IMR-90 (cell line): ENCODE measurements around the gene DBN1. TPM values are rescaled to one million over a fixed set of nuclear protein-coding genes. Genes with fewer than 3 reads are reported as not detected.

Experiments used
- ATAC-seq: fragments of 200-7000 bp; cut with Tn5 transposase; 2 replicates; pipeline ENCODE4 v1.9.1; 2020; ENCODE audit warnings: low read depth, mild to moderate bottlenecking, moderate library complexity
- BruUV-seq: library from RNA; stranded (reverse); fragments of 400-500 nt; replicated peaks from 2 replicates; lab custom pipeline; 2021; lab: Mats Ljungman, UMichigan
- CTCF ChIA-PET: fragments of 300-600 bp; formaldehyde crosslinking; extraction: SDS; loops from one replicate; lab custom pipeline; 2021; ENCODE audit warnings: antibody characterized with exemption; lab: Yijun Ruan, JAX
- POLR2A ChIA-PET: fragments of 300-600 bp; sonication (Branson Sonifier 250); formaldehyde crosslinking; loops from one replicate; lab custom pipeline; 2022; ENCODE audit warnings: antibody characterized with exemption; ENCODE audit not compliant: unreplicated experiment; lab: Charles Lee
- DNase-seq: peaks from one replicate; pipeline ENCODE4 v3.0.0; 2013
- H2AFZ ChIP-seq: replicated peaks from 2 replicates; pipeline ENCODE3; 2013; ENCODE audit warnings: low read length, mild to moderate bottlenecking; ENCODE audit not compliant: poor library complexity
- H2AK5ac ChIP-seq: 2 replicates; pipeline ENCODE4 v1.6.1; 2013; ENCODE audit warnings: low read depth, low read length, inconsistent platforms
- H2AK9ac ChIP-seq: replicated peaks from 2 replicates; pipeline ENCODE3; 2013; ENCODE audit warnings: mild to moderate bottlenecking, low read depth, low read length, moderate library complexity; ENCODE audit not compliant: poor library complexity
- H2BK120ac ChIP-seq: 2 replicates; pipeline ENCODE4 v1.6.1; 2013; ENCODE audit warnings: low read depth, low read length, inconsistent platforms
- H2BK15ac ChIP-seq: 3 replicates; pipeline ENCODE4 v1.6.1; 2013; ENCODE audit warnings: low read depth, low read length, inconsistent platforms
- H2BK20ac ChIP-seq: 2 replicates; pipeline ENCODE4 v1.6.1; 2013; ENCODE audit warnings: low read depth, mild to moderate bottlenecking, inconsistent platforms, low read length, moderate library complexity
- H2BK5ac ChIP-seq: 2 replicates; pipeline ENCODE4 v1.6.1; 2013; ENCODE audit warnings: mild to moderate bottlenecking, low read depth, low read length, inconsistent platforms; ENCODE audit not compliant: poor library complexity, severe bottlenecking
- H3K14ac ChIP-seq: replicated peaks from 2 replicates; pipeline ENCODE4 v1.6.1; 2013; ENCODE audit warnings: low read depth, low read length, inconsistent platforms
- H3K18ac ChIP-seq: 2 replicates; pipeline ENCODE4 v1.6.1; 2013; ENCODE audit warnings: low read depth, low read length, control low read depth
- H3K23ac ChIP-seq: 2 replicates; pipeline ENCODE4 v1.6.1; 2013; ENCODE audit warnings: low read depth, low read length, inconsistent platforms
- H3K27ac ChIP-seq: 2 replicates; pipeline ENCODE4 v1.5.1; 2013; ENCODE audit warnings: mild to moderate bottlenecking, control low read depth, low read length; ENCODE audit not compliant: insufficient read depth
- H3K27me3 ChIP-seq: 2 replicates; pipeline ENCODE4 v1.6.1; 2013; ENCODE audit warnings: low read length; ENCODE audit not compliant: control insufficient read depth, insufficient read depth
- H3K36me3 ChIP-seq: 2 replicates; pipeline ENCODE4 v1.6.1; 2013; ENCODE audit warnings: low read length, mixed read lengths; ENCODE audit not compliant: control insufficient read depth, insufficient read depth
- H3K4ac ChIP-seq: 2 replicates; pipeline ENCODE4 v1.6.1; 2013; ENCODE audit warnings: low read depth, low read length, inconsistent platforms
- H3K4me1 ChIP-seq: 2 replicates; pipeline ENCODE4 v1.6.1; 2013; ENCODE audit warnings: low read length, mixed read lengths; ENCODE audit not compliant: control insufficient read depth, insufficient read depth
- H3K4me2 ChIP-seq: 2 replicates; pipeline ENCODE4 v1.6.1; 2013; ENCODE audit warnings: low read depth, mild to moderate bottlenecking, control low read depth, low read length, moderate library complexity
- H3K4me3 ChIP-seq: 2 replicates; pipeline ENCODE4 v1.5.1; 2013; ENCODE audit warnings: low read depth, mild to moderate bottlenecking, control low read depth, low read length, moderate library complexity; ENCODE audit not compliant: insufficient read depth
- H3K56ac ChIP-seq: 2 replicates; pipeline ENCODE4 v1.6.1; 2013; ENCODE audit warnings: low read length, inconsistent platforms; ENCODE audit not compliant: insufficient read depth; ENCODE audit errors: extremely low read depth
- H3K79me1 ChIP-seq, 2 experiments: 2 replicates each; pipeline ENCODE4 v1.6.1; 2013; ENCODE audit warnings: low read length in 2 of 2, inconsistent platforms in 1 of 2, low read depth in 1 of 2
- H3K9ac ChIP-seq: 2 replicates; pipeline ENCODE4 v1.6.1; 2013; ENCODE audit warnings: low read depth, low read length, control low read depth
- H3K9me1 ChIP-seq: 2 replicates; pipeline ENCODE4 v1.6.1; 2013; ENCODE audit warnings: low read length, inconsistent platforms; ENCODE audit not compliant: insufficient read depth
- H3K9me3 ChIP-seq: 2 replicates; pipeline ENCODE4 v1.6.1; 2013; ENCODE audit warnings: low read length; ENCODE audit not compliant: control insufficient read depth, insufficient read depth
- H4K20me1 ChIP-seq: 2 replicates; pipeline ENCODE4 v1.6.1; 2013; ENCODE audit warnings: low read length, inconsistent platforms; ENCODE audit not compliant: insufficient read depth
- H4K5ac ChIP-seq: 2 replicates; pipeline ENCODE4 v1.6.1; 2013; ENCODE audit warnings: mild to moderate bottlenecking, low read depth, low read length, control low read depth
- H4K8ac ChIP-seq, 2 experiments: 2 replicates each; pipeline ENCODE4 v1.6.1; 2013; ENCODE audit warnings: low read depth in 2 of 2, low read length in 2 of 2, control low read depth in 1 of 2, inconsistent platforms in 1 of 2
- H4K91ac ChIP-seq: 2 replicates; pipeline ENCODE4 v1.6.1; 2013; ENCODE audit warnings: low read depth, low read length, inconsistent platforms; ENCODE audit not compliant: insufficient read depth
- BHLHE40 ChIP-seq: fragments of 150-350 bp; IDR thresholded peaks from 2 replicates; pipeline ENCODE4 v1.6.1; 2016; ENCODE audit warnings: mild to moderate bottlenecking, low read depth, low read length
- CTCF ChIP-seq: conservative IDR thresholded peaks from 2 replicates; pipeline ENCODE4 v1.5.1; 2012; ENCODE audit warnings: mild to moderate bottlenecking, low read depth, low read length, improper control_type of control experiment
- ELK1 ChIP-seq: fragments of 150-350 bp; IDR thresholded peaks from 2 replicates; pipeline ENCODE4 v1.6.1; 2016; ENCODE audit warnings: low read depth, mild to moderate bottlenecking, low read length, moderate library complexity, borderline replicate concordance
- FOS ChIP-seq: fragments of 150-350 bp; IDR thresholded peaks from 2 replicates; pipeline ENCODE4 v1.6.1; 2016; ENCODE audit warnings: low read depth, low read length
- NFE2L2 ChIP-seq: fragments of 150-350 bp; IDR thresholded peaks from 2 replicates; pipeline ENCODE4 v1.6.1; 2016; ENCODE audit warnings: low read depth, mild to moderate bottlenecking, low read length
- RAD21 ChIP-seq: IDR thresholded peaks from 2 replicates; pipeline ENCODE4 v1.6.1; 2012; ENCODE audit warnings: low read length, improper control_type of control experiment
- RCOR1 ChIP-seq: IDR thresholded peaks from 2 replicates; pipeline ENCODE4 v1.6.1; 2012; ENCODE audit warnings: mild to moderate bottlenecking, low read length, improper control_type of control experiment; ENCODE audit not compliant: insufficient replicate concordance
- RFX5 ChIP-seq: IDR thresholded peaks from 2 replicates; pipeline ENCODE4 v1.8.0; 2012; ENCODE audit warnings: low read depth, mild to moderate bottlenecking, low read length, moderate library complexity
- SMC3 ChIP-seq: fragments of 150-350 bp; IDR thresholded peaks from 2 replicates; pipeline ENCODE4 v1.6.1; 2016; ENCODE audit warnings: low read depth, mild to moderate bottlenecking, antibody characterized with exemption, low read length, moderate library complexity
- WGBS, 2 experiments: methylation state at CpG; one replicate each; pipeline versions ENCODE4 v1.1.5 to v1.1.7; 2013; ENCODE audit warnings: missing lambda C conversion rate in 2 of 2; ENCODE audit not compliant: insufficient read length in 1 of 2; ENCODE audit errors: extremely low coverage in 2 of 2; 5-methylcytosine and 5-hydroxymethylcytosine counted together
- dilution Hi-C: fragments of 300-500 bp; cut with HindIII; formaldehyde crosslinking; loops from one replicate; pipeline ENCODE4 v1.14.3; 2018; ENCODE audit warnings: low sequenced_read_pairs; ENCODE audit not compliant: unreplicated experiment
- in situ Hi-C: fragments of 300-500 bp; cut with MboI; formaldehyde crosslinking; loops from 3 replicates; pipeline ENCODE4 v1.14.3; 2019; ENCODE audit warnings: low sequenced_read_pairs, inconsistent platforms, mixed read lengths
- intact Hi-C: fragments of 100-400 bp; cut with micrococcal nuclease; formaldehyde crosslinking; loops from 2 replicates; pipeline ENCODE4 v1.10.0; 2022
- polyA plus RNA-seq, 3 experiments: library from polyadenylated mRNA; depleted of rRNA; stranded (reverse); fragments of >200 nt; gene quantifications; 2 replicates each; pipeline ENCODE4 v1.2.3, GENCODE V29; 2012; ENCODE audit warnings: low replicate concordance in 1 of 3
- total RNA-seq: library from RNA; depleted of rRNA; stranded (reverse); fragments of >200 nt; gene quantifications from 2 replicates; pipeline ENCODE4 v1.2.3, GENCODE V29; 2012

Gene DBN1
- total and polyA plus RNA-seq, 2 of the 4 experiments (the other 2 are of a cell fraction) = 122 to 187 TPM

- ATAC-seq = no peak
- Histone ChIP-seq H3K27me3 (no peaks in the 10 kb centered on the region), H3K4me1 (peaks cover 2% of the 10 kb centered on the region), H2BK120ac (no peak overlapping the region), H4K8ac (no peak overlapping the region), H4K5ac (no peak overlapping the region), H3K56ac (no peak overlapping the region), H2AK5ac (no peak overlapping the region), H3K9me1 (peaks cover 6% of the 10 kb centered on the region; the same call in 1 of the 2 replicates), H3K9me3 (no peaks in the 10 kb centered on the region), H4K20me1 (peaks cover 4% of the 10 kb centered on the region; the same call in 1 of the 2 replicates), H2BK15ac (no peak overlapping the region), H3K14ac (no peak overlapping the region), H4K91ac (no peak overlapping the region), H2AK9ac (no peak overlapping the region), H3K23ac (no peak overlapping the region), H3K36me3 (peaks cover 18% of the 10 kb centered on the region; the same call in 1 of the 2 replicates), H3K4ac (no peak overlapping the region), H3K4me2 (no peak overlapping the region), H2BK20ac (no peak overlapping the region), H3K4me3 (no peak overlapping the region), H3K27ac (no peak overlapping the region), H3K79me1 (peaks cover 0 to 2% of the 10 kb centered on the region in 2 experiments; a peak in 1 of 4 replicates), H3K18ac (no peak overlapping the region), H3K9ac (no peak overlapping the region), H2AFZ (no peak overlapping the region), H2BK5ac (no peak overlapping the region)
- intact Hi-C loops (no loop called here), dilution Hi-C loops (no loop called here), in situ Hi-C loops (no loop called here)
- BruUV-seq = no TSS peak
- DNase-seq = no peak
- WGBS, 2 experiments = 82% methylated on average over 15 of the region's 26 CpGs; no CpG with 5 or more reads in 1 of the 2 experiments
- ChIA-PET CTCF (interaction anchor here (1.1 to 1.5 kb wide), 2 partner anchors 14 to 37 kb away, joined by 3 read pairs; no protein-coding TSS in a partner anchor), POLR2A (no interaction called here)
- no peak for TF ChIP-seq RFX5
- TF ChIP-seq NFE2L2 = no peak
- TF ChIP-seq SMC3 = no peak
- TF ChIP-seq RAD21 = no peak
- no peak for TF ChIP-seq RCOR1
- no peak for TF ChIP-seq ELK1
- no peak for TF ChIP-seq CTCF
- no peak for TF ChIP-seq FOS
- no peak for TF ChIP-seq BHLHE40
Measured at GRCh38 chr5:177440990-177441780, 32.2 kb downstream of the DBN1 start.
